ENCODE measurements around the gene MVD. TPM values are rescaled to one million over a fixed set of nuclear protein-coding genes. Genes with fewer than 3 reads are reported as not detected.
A peak's percentile ranks its signal among the peaks of the same experiment; 100 is the strongest.

Gene MVD
- total and polyA plus RNA-seq, 4 donors: 21.7 to 99.2 (median 74.7) TPM

DNA sequence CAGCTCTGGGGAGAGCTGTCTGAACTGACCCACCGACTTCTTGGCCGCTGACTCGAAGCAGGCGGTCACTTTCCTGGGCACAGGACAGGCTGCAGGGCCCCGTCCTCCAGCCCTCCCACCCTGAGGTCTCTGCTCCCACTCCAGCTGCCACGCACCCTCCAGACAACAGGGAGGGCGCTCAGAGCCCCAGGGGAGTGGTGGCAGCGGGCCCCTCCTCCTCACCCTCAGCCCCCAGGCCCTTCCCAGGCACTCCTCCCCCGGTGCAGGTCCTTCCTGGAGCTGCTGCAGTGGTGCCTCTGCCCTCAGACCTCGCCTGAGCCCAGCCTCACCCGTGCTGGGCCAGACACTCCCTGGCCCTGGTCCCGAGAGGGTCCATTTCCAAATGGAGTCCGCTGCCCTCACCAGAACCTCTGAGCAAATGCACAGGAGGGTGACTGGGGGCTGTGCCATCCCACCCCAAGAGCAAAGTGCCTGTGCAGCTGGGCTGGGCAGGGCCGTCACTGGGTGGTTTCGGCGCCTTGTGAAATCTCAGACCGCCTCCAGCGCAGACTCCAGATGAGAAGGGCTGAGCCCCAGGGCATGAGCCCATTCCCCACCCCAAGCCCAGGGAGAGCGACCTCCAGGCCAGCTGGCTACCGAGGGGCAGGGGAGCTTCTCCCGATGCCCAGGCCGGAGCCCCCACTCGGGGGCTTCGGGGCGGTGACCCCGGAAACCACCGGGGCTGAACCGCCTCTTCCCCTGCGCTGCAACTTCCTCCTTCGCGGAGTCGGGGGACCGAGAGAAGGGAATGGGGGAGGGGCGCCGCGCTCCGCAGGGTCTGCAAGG lies 12.8 kb downstream of the MVD start:
- H3K4me1 ChIP-seq (ENCODE audit: control insufficient read depth in 4 of 4, insufficient read depth in 4 of 4, low read length in 3 of 4): peaks cover 0 to 11% (median 3%) of the 10 kb centered on the region in 4 donors
- no peak for TF ChIP-seq YY1 (IDR thresholded peaks at IDR 0.05)
- TF ChIP-seq RAD21 (IDR thresholded peaks at IDR 0.05): no peak
- TF ChIP-seq SP1 (IDR thresholded peaks at IDR 0.05): no peak
- TF ChIP-seq, protein P1, sequence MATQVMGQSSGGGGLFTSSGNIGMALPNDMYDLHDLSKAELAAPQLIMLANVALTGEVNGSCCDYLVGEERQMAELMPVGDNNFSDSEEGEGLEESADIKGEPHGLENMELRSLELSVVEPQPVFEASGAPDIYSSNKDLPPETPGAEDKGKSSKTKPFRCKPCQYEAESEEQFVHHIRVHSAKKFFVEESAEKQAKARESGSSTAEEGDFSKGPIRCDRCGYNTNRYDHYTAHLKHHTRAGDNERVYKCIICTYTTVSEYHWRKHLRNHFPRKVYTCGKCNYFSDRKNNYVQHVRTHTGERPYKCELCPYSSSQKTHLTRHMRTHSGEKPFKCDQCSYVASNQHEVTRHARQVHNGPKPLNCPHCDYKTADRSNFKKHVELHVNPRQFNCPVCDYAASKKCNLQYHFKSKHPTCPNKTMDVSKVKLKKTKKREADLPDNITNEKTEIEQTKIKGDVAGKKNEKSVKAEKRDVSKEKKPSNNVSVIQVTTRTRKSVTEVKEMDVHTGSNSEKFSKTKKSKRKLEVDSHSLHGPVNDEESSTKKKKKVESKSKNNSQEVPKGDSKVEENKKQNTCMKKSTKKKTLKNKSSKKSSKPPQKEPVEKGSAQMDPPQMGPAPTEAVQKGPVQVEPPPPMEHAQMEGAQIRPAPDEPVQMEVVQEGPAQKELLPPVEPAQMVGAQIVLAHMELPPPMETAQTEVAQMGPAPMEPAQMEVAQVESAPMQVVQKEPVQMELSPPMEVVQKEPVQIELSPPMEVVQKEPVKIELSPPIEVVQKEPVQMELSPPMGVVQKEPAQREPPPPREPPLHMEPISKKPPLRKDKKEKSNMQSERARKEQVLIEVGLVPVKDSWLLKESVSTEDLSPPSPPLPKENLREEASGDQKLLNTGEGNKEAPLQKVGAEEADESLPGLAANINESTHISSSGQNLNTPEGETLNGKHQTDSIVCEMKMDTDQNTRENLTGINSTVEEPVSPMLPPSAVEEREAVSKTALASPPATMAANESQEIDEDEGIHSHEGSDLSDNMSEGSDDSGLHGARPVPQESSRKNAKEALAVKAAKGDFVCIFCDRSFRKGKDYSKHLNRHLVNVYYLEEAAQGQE (IDR thresholded peaks at IDR 0.05): no peak
- no peak for TF ChIP-seq RXRA (IDR thresholded peaks at IDR 0.05)
- TF ChIP-seq ATF3 (IDR thresholded peaks at IDR 0.05): no peak
- TF ChIP-seq EGR1 (IDR thresholded peaks at IDR 0.05; ENCODE audit: low read depth in 2 of 2): no peak
- no peak for TF ChIP-seq TAF1 (conservative IDR thresholded peaks at IDR 0.05)
- no peak for TF ChIP-seq CTCF (IDR thresholded peaks at IDR 0.05; ENCODE audit: low read depth, low read length, missing input control)
- TF ChIP-seq NR2F2 (IDR thresholded peaks at IDR 0.05): no peak
- no peak for TF ChIP-seq GABPA (IDR thresholded peaks at IDR 0.05 in 1 of 2, conservative IDR thresholded peaks at IDR 0.05 in 1 of 2)
- TF ChIP-seq, protein P2, sequence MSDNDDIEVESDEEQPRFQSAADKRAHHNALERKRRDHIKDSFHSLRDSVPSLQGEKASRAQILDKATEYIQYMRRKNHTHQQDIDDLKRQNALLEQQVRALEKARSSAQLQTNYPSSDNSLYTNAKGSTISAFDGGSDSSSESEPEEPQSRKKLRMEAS (IDR thresholded peaks at IDR 0.05): no peak
- no peaks in the 10 kb centered on the region for H3K27me3 ChIP-seq (ENCODE audit: control insufficient read depth in 4 of 4, insufficient read depth in 4 of 4, low read length in 3 of 4)
- DNase-seq (ENCODE audit: low spot score): no peak
- H3K27ac ChIP-seq (ENCODE audit: low read depth in 1 of 2, low read length in 2 of 2): peak overlapping the region; percentile 80 to 82
- H3K9me3 ChIP-seq (ENCODE audit: control insufficient read depth in 4 of 4, low read length in 3 of 4): no peaks in the 10 kb centered on the region
- peaks cover 9 to 21% (median 15%) of the 10 kb centered on the region in 4 donors for H3K36me3 ChIP-seq (ENCODE audit: control insufficient read depth in 4 of 4, insufficient read depth in 3 of 4, low read depth in 1 of 4, low read length in 3 of 4)
- WGBS: 51% methylated on average over 37 of the region's 37 CpGs
- peak overlapping the region; percentile 14 to 45 for H3K9ac ChIP-seq (ENCODE audit: low read depth in 1 of 2, low read length in 2 of 2)
- H3K4me3 ChIP-seq (ENCODE audit: low read depth in 1 of 3, low read length in 3 of 3): peak overlapping the region; percentile 44 to 57 (median 47)

- H3K9ac ChIP-seq (ENCODE audit: low read depth in 1 of 2, low read length in 2 of 2): peak overlapping the region in 1 of 2 donors; percentile 45
- peak overlapping the region in 2 of 3 donors; percentile 44 to 57 for H3K4me3 ChIP-seq (ENCODE audit: low read depth in 1 of 3, low read length in 3 of 3)
- DNase-seq (ENCODE audit: low spot score): no peak
- 68% methylated on average over 20 of the region's 20 CpGs for WGBS
- H3K9me3 ChIP-seq (ENCODE audit: control insufficient read depth in 4 of 4, low read length in 3 of 4): no peaks in the 10 kb centered on the region
- H3K4me1 ChIP-seq (ENCODE audit: control insufficient read depth in 4 of 4, insufficient read depth in 4 of 4, low read length in 3 of 4): peaks cover 0 to 11% (median 3%) of the 10 kb centered on the region in 4 donors
- H3K27ac ChIP-seq (ENCODE audit: low read depth in 1 of 2, low read length in 2 of 2): peak overlapping the region; percentile 80 to 82
- H3K27me3 ChIP-seq (ENCODE audit: control insufficient read depth in 4 of 4, insufficient read depth in 4 of 4, low read length in 3 of 4): no peaks in the 10 kb centered on the region
- peaks cover 3 to 14% (median 11%) of the 10 kb centered on the region in 4 donors for H3K36me3 ChIP-seq (ENCODE audit: control insufficient read depth in 4 of 4, insufficient read depth in 3 of 4, low read depth in 1 of 4, low read length in 3 of 4)
- TF ChIP-seq, protein P1 (IDR thresholded peaks at IDR 0.05): no peak
- TF ChIP-seq RXRA (IDR thresholded peaks at IDR 0.05): no peak
- TF ChIP-seq YY1 (IDR thresholded peaks at IDR 0.05): no peak
- TF ChIP-seq JUND (IDR thresholded peaks at IDR 0.05): no peak
- no peak for TF ChIP-seq HNF4G (IDR thresholded peaks at IDR 0.05)
- TF ChIP-seq ZBTB33 (IDR thresholded peaks at IDR 0.05): no peak
- TF ChIP-seq NR2F2 (IDR thresholded peaks at IDR 0.05): no peak
- TF ChIP-seq SP1 (IDR thresholded peaks at IDR 0.05): no peak
- TF ChIP-seq FOXA1 (IDR thresholded peaks at IDR 0.05): no peak
- no peak for TF ChIP-seq FOXA2 (IDR thresholded peaks at IDR 0.05)
- TF ChIP-seq GABPA (IDR thresholded peaks at IDR 0.05 in 1 of 2, conservative IDR thresholded peaks at IDR 0.05 in 1 of 2): no peak
- TF ChIP-seq HNF4A (conservative IDR thresholded peaks at IDR 0.05): no peak
- no peak for TF ChIP-seq EGR1 (IDR thresholded peaks at IDR 0.05; ENCODE audit: low read depth in 2 of 2)
Observed at GRCh38 chr16:88649195-88649923, 13.5 kb downstream of the MVD start.

Data from liver (tissue), 9 donors.